BE2C (cell line): ENCODE results near the gene AFDN.

Source experiments
- DNase-seq: peaks from one replicate; pipeline ENCODE4 v3.0.0-alpha.2; 2020
- H3K27me3 ChIP-seq: fragments of 250-450 bp; sonication (Bioruptor Pico); 2 replicates; pipeline ENCODE4 v1.5.1; 2020; ENCODE audit warnings: mild to moderate bottlenecking
- H3K36me3 ChIP-seq: fragments of 250-450 bp; sonication (Bioruptor Pico); 2 replicates; pipeline ENCODE4 v1.5.1; 2020; ENCODE audit warnings: mild to moderate bottlenecking
- H3K4me1 ChIP-seq: fragments of 250-450 bp; sonication (Bioruptor Pico); 2 replicates; pipeline ENCODE4 v1.5.1; 2020
- H3K4me3 ChIP-seq: 2 replicates; pipeline ENCODE4 v1.5.1; 2011; ENCODE audit warnings: low read depth, low read length
- H3K9me3 ChIP-seq: fragments of 250-450 bp; sonication (Bioruptor Pico); 2 replicates; pipeline ENCODE4 v1.5.1; 2020
- TF ChIP-seq, protein P1 (sequence below): IDR thresholded peaks from 2 replicates; pipeline ENCODE4 v1.5.1; 2012; ENCODE audit warnings: mild to moderate bottlenecking, low read depth, low read length

The AFDN gene

GRCh38 chr6:167860550-167861226 lies 34.0 kb downstream of the AFDN start:
- Histone ChIP-seq H3K9me3 (no peaks in the 10 kb centered on the region), H3K4me1 (peaks cover 40% of the 10 kb centered on the region), H3K4me3 (no peak overlapping the region), H3K36me3 (peaks cover 3% of the 10 kb centered on the region; the same call in 1 of the 2 replicates), H3K27me3 (no peaks in the 10 kb centered on the region)
- TF ChIP-seq, protein P1, sequence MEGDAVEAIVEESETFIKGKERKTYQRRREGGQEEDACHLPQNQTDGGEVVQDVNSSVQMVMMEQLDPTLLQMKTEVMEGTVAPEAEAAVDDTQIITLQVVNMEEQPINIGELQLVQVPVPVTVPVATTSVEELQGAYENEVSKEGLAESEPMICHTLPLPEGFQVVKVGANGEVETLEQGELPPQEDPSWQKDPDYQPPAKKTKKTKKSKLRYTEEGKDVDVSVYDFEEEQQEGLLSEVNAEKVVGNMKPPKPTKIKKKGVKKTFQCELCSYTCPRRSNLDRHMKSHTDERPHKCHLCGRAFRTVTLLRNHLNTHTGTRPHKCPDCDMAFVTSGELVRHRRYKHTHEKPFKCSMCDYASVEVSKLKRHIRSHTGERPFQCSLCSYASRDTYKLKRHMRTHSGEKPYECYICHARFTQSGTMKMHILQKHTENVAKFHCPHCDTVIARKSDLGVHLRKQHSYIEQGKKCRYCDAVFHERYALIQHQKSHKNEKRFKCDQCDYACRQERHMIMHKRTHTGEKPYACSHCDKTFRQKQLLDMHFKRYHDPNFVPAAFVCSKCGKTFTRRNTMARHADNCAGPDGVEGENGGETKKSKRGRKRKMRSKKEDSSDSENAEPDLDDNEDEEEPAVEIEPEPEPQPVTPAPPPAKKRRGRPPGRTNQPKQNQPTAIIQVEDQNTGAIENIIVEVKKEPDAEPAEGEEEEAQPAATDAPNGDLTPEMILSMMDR = no peak
- DNase-seq = no peak

- H3K4me1 ChIP-seq = peaks cover 33% of the 10 kb centered on the region
- peaks cover 3% of the 10 kb centered on the region; the same call in 1 of the 2 replicates for H3K36me3 ChIP-seq
- no peaks in the 10 kb centered on the region for H3K27me3 ChIP-seq
- no peak for DNase-seq
- TF ChIP-seq, protein P1 = no peak
- no peaks in the 10 kb centered on the region for H3K9me3 ChIP-seq
- H3K4me3 ChIP-seq = no peak overlapping the region
Observed at GRCh38 chr6:167861424-167861823, 34.7 kb downstream of the AFDN start.

DNA sequence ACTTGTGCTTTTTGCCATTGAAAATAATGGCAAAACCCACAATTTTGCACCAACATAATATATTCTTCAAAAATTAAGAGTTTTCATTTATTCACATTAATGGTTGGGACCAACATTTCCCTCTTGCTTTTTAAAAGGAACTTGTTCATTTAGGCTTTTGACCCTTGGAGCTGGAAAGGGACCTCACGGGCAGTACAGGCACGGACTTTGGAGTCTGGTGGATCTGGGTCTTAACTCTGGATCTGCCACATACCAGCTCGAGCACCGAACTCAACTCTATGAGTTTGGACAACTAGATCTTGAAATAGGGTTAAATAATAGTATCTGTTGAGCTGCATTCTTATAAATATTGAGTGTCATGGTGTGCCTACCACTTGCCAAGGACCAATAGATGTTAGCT lies 37.2 kb downstream of the AFDN start:
- peaks cover 3% of the 10 kb centered on the region; the same call in 1 of the 2 replicates for H3K36me3 ChIP-seq
- no peak for DNase-seq
- TF ChIP-seq, protein P1 = no peak
- H3K4me3 ChIP-seq = no peak overlapping the region
- peaks cover 11% of the 10 kb centered on the region for H3K4me1 ChIP-seq
- H3K27me3 ChIP-seq = no peaks in the 10 kb centered on the region
- H3K9me3 ChIP-seq = no peaks in the 10 kb centered on the region

DNA sequence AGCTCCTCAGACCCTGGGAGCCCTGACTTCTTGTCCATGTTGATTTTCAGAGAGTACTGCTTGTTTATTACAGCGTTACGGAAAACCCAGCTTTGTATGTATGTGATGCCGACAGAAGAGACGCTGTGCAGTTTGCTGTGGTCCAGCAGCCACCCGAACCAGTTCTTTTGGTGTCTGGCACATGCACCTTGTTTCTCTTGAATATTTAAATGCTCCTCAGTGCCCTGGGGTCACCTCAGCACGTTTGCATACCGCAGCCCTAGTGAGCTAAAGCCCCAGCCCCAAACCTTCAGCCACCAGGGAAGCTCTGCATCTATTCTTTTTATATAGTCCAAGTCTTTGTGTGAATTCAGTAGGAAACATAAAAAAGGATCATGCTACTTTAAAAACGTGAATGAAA lies 39.9 kb downstream of the AFDN start:
- Histone ChIP-seq H3K27me3 (no peaks in the 10 kb centered on the region), H3K4me3 (no peak overlapping the region)

DNA sequence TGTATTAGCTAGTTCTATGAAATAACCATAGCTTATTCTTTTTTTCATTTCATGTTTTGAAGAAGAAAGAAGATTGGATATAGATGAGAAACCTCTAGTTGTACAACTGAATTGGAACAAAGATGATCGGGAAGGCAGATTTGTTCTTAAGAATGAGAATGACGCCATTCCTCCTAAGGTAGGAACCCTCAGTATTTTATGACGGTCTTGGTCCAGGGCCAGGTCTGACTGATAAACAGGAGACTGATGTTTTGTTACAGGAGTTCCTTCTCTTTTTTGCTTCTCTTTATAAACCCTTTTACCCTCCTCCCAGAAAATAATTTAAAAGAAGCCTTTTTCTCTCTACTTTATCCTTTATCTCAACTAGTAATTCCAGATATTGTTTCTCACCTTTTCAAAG lies 43.6 kb downstream of the AFDN start:
- peaks cover 16% of the 10 kb centered on the region for H3K36me3 ChIP-seq
- TF ChIP-seq, protein P1 = no peak
- no peaks in the 10 kb centered on the region for H3K27me3 ChIP-seq
- no peaks in the 10 kb centered on the region for H3K4me1 ChIP-seq
- no peak for DNase-seq
- H3K4me3 ChIP-seq = no peak overlapping the region
- H3K9me3 ChIP-seq = no peaks in the 10 kb centered on the region

More for the DNA sequence above, 39.9 kb downstream of the AFDN start:
- Histone ChIP-seq H3K4me1 (no peaks in the 10 kb centered on the region), H3K36me3 (peaks cover 5% of the 10 kb centered on the region), H3K9me3 (no peaks in the 10 kb centered on the region)
- DNase-seq = no peak
- TF ChIP-seq, protein P1 = no peak

DNA sequence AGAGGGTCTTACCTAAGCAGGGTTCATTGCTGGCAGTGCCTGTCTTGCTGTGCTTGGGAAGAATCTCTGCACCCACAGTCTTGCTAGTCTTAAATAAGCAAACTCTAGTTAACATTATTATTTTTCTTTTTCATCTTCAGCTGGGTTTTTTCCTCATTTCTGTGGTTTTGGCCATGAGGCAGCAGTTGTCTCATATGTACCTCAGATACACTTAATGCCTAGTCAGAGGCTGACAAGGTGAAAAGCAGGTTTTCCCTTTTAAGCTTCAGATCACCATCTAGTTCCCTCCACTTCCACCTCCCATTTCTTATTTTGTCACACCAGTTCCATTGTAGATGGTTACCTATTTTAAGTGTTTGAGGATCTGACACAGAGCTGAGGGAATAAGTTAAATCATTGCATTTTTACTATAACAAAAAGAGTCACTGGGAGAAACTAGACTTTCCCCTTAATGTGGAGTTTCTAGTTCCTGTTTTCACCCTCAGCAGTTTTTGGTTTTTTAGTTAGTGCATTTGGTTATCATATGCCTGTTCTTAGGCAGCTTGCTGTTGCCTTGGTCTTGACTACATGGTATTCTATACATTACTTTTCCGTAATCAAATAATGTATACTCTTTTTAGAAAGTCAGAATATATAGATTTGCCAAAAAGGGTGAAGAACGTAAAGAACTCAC lies 46.0 kb downstream of the AFDN start:
- no peaks in the 10 kb centered on the region for H3K4me1 ChIP-seq
- peaks cover 19% of the 10 kb centered on the region for H3K36me3 ChIP-seq

More for the DNA sequence above, 46.0 kb downstream of the AFDN start:
- Histone ChIP-seq H3K9me3 (no peaks in the 10 kb centered on the region), H3K4me3 (no peak overlapping the region), H3K27me3 (no peaks in the 10 kb centered on the region)
- no peak for DNase-seq
- TF ChIP-seq, protein P1 = no peak
